Neural crest cell (in vitro differentiated cells): ENCODE results near the gene RASGRP3. TPM values are rescaled to one million over a fixed set of nuclear protein-coding genes. Genes with fewer than 3 reads are reported as not detected.

Experiments
- DNase-seq: peaks from one replicate; pipeline ENCODE4 v3.0.0; 2021; ENCODE audit warnings: low read depth, mixed read lengths, low spot score
- H3K27ac Mint-ChIP-seq: one replicate; pipeline ENCODE4 v1.8.0; 2021; ENCODE audit warnings: mild to moderate bottlenecking, mixed read lengths; ENCODE audit not compliant: unreplicated experiment
- H3K27me3 Mint-ChIP-seq: 2 replicates; pipeline ENCODE4 v1.8.0; 2021; ENCODE audit warnings: low read depth, mild to moderate bottlenecking, mixed read lengths
- H3K36me3 Mint-ChIP-seq: 2 replicates; pipeline ENCODE4 v1.8.0; 2021; ENCODE audit warnings: low read depth, mild to moderate bottlenecking, mixed read lengths
- H3K4me1 Mint-ChIP-seq: 2 replicates; pipeline ENCODE4 v1.8.0; 2021; ENCODE audit warnings: mixed read lengths
- H3K4me3 Mint-ChIP-seq: one replicate; pipeline ENCODE4 v1.8.0; 2021; ENCODE audit warnings: mild to moderate bottlenecking, mixed read lengths
- H3K9me3 Mint-ChIP-seq: 2 replicates; pipeline ENCODE4 v1.8.0; 2021; ENCODE audit warnings: mixed read lengths
- CTCF ChIP-seq: fragments of 200-600 bp; sonication (generic); conservative IDR thresholded peaks from 2 replicates; pipeline ENCODE4 v1.5.0; 2021; ENCODE audit warnings: antibody characterized with exemption, mild to moderate bottlenecking
- total RNA-seq: library from RNA; stranded (reverse); gene quantifications from 2 replicates; pipeline ENCODE4 v1.2.1, GENCODE V29; 2021

Gene RASGRP3
- total RNA-seq, 1 donor from 2014 or later, result 0.07 TPM

- Mint-ChIP-seq H3K4me1 (peaks cover 15% of the 10 kb centered on the region), H3K27me3 (no peaks in the 10 kb centered on the region), H3K9me3 (no peaks in the 10 kb centered on the region), H3K27ac (peak overlapping the region; percentile 27), H3K4me3 (no peak overlapping the region), H3K36me3 (no peaks in the 10 kb centered on the region)
- no peak for TF ChIP-seq CTCF
- no peak for DNase-seq
Observed at GRCh38 chr2:33577084-33577483, 100.6 kb downstream of the RASGRP3 start.

GRCh38 chr2:33577668-33578067 is 101.2 kb downstream of the RASGRP3 start:
- Mint-ChIP-seq H3K4me3 (no peak overlapping the region), H3K9me3 (no peaks in the 10 kb centered on the region), H3K27ac (no peak overlapping the region), H3K27me3 (no peaks in the 10 kb centered on the region), H3K4me1 (peaks cover 17% of the 10 kb centered on the region), H3K36me3 (no peaks in the 10 kb centered on the region)
- no peak for DNase-seq
- TF ChIP-seq CTCF, result no peak

- Mint-ChIP-seq H3K4me3 (no peak overlapping the region), H3K4me1 (peaks cover 17% of the 10 kb centered on the region), H3K27ac (no peak overlapping the region), H3K36me3 (no peaks in the 10 kb centered on the region), H3K9me3 (no peaks in the 10 kb centered on the region), H3K27me3 (no peaks in the 10 kb centered on the region)
- no peak for DNase-seq
- TF ChIP-seq CTCF, result no peak
Observed at GRCh38 chr2:33579227-33579626, 102.8 kb downstream of the RASGRP3 start.

- Mint-ChIP-seq H3K4me3 (no peak overlapping the region), H3K36me3 (peaks cover 7% of the 10 kb centered on the region), H3K4me1 (peaks cover 15% of the 10 kb centered on the region), H3K27me3 (no peaks in the 10 kb centered on the region), H3K9me3 (no peaks in the 10 kb centered on the region), H3K27ac (peak overlapping the region; percentile 30)
- no peak for TF ChIP-seq CTCF
- no peak for DNase-seq
Observed at GRCh38 chr2:33581872-33582271, 105.4 kb downstream of the RASGRP3 start.

- no peaks in the 10 kb centered on the region for H3K9me3 Mint-ChIP-seq
- H3K27me3 Mint-ChIP-seq, result no peaks in the 10 kb centered on the region
- peak; percentile 90 for TF ChIP-seq CTCF
- peak; percentile 16 for DNase-seq
- H3K4me1 Mint-ChIP-seq, result peaks cover 8% of the 10 kb centered on the region
- no peak overlapping the region for H3K27ac Mint-ChIP-seq
- no peak overlapping the region for H3K4me3 Mint-ChIP-seq
- peaks cover 7% of the 10 kb centered on the region for H3K36me3 Mint-ChIP-seq
Observed at GRCh38 chr2:33583194-33583938, 106.9 kb downstream of the RASGRP3 start.
